ENCODE data around the gene BOLA1. TPM values are rescaled to one million over a fixed set of nuclear protein-coding genes. Genes with fewer than 3 reads are reported as not detected.

Gene BOLA1
- polyA plus RNA-seq, 1 of the 3 experiments (the other 2 are of a cell fraction): 24.6 TPM

- H3K4me2 ChIP-seq: peak overlapping the region; percentile 79
- H3K27me3 ChIP-seq (ENCODE audit: insufficient read depth): no peaks in the 10 kb centered on the region
- H3K4me3 ChIP-seq (ENCODE audit: low read depth in 2 of 2, low read length in 1 of 2): peak overlapping the region; percentile 80 to 83
- no peak for DNase-seq
- H3K9ac ChIP-seq: peak overlapping the region; percentile 72; the same call in 1 of the 2 replicates
- no peak overlapping the region for H3K27ac ChIP-seq (ENCODE audit: low read depth in 2 of 2, low read length in 1 of 2)
- H3K4me1 ChIP-seq (ENCODE audit: control insufficient read depth in 1 of 2, insufficient read depth in 2 of 2, low read depth in 1 of 2, low read length in 1 of 2): peaks cover 11 to 26% of the 10 kb centered on the region in 2 experiments; a peak in 2 of 4 replicates
- TF ChIP-seq IRF3 (IDR thresholded peaks at IDR 0.05; ENCODE audit: low read depth, low read length) (no peak), SMC3 (IDR thresholded peaks at IDR 0.05; ENCODE audit: low read depth, low read length) (no peak), TAF1 (IDR thresholded peaks at IDR 0.05; ENCODE audit: borderline replicate concordance, low read depth, low read length) (no peak), RAD21 (IDR thresholded peaks at IDR 0.05; ENCODE audit: low read length) (no peak), RFX5 (IDR thresholded peaks at IDR 0.05; ENCODE audit: low read length) (no peak), GABPA (IDR thresholded peaks at IDR 0.05; ENCODE audit: low read depth) (no peak), EZH2phosphoT487 (IDR thresholded peaks at IDR 0.05; ENCODE audit: borderline replicate concordance, low read depth) (no peak), USF1 (IDR thresholded peaks at IDR 0.05; ENCODE audit: borderline replicate concordance, low read depth) (no peak), NFIC (IDR thresholded peaks at IDR 0.05; ENCODE audit: borderline replicate concordance) (no peak), GATA2 (CRISPR knock-in tag; IDR thresholded peaks at IDR 0.05) (no peak), NRF1 (IDR thresholded peaks at IDR 0.05; ENCODE audit: low read depth, low read length) (no peak)
- CTCF ChIA-PET: interaction anchor here (0.7 to 1.6 kb wide), 5 partner anchors 11 to 253 kb away, joined by 3 to 8 read pairs (median 3); a partner anchor contains a TSS
- no peaks in the 10 kb centered on the region for H4K20me1 ChIP-seq (ENCODE audit: insufficient read depth)
- peaks cover under 1 to 19% of the 10 kb centered on the region in 2 experiments for H3K36me3 ChIP-seq (replicated peaks in 1 of 2; ENCODE audit: control insufficient read depth in 1 of 2, insufficient read depth in 2 of 2, low read length in 1 of 2)
- no peaks in the 10 kb centered on the region for H3K9me3 ChIP-seq
- H3F3A ChIP-seq (replicated peaks; ENCODE audit: insufficient read depth): peaks cover 6% of the 10 kb centered on the region
- H2AFZ ChIP-seq (ENCODE audit: low read depth): no peak overlapping the region
- peaks cover 13% of the 10 kb centered on the region for H3K79me2 ChIP-seq (ENCODE audit: insufficient read depth)
- WGBS (ENCODE audit: low lambda C conversion rate): 27% methylated on average over 9 of the region's 9 CpGs
- POLR2A ChIA-PET: interaction anchor here (0.8 to 1.1 kb wide), 4 partner anchors 12 to 29 kb away, joined by 3 to 5 read pairs (median 3); partner anchors contain the start of gene BOLA1
- no peaks in the 10 kb centered on the region for H3K9me2 ChIP-seq
These were observed 17.0 kb downstream of the BOLA1 start for GRCh38 chr1:149916193-149916897.

- H3K9me2 ChIP-seq: no peaks in the 10 kb centered on the region
- H3K27me3 ChIP-seq (ENCODE audit: insufficient read depth): no peaks in the 10 kb centered on the region
- H3K4me2 ChIP-seq: peak overlapping the region; percentile 79
- H3K4me1 ChIP-seq (ENCODE audit: control insufficient read depth in 1 of 2, insufficient read depth in 2 of 2, low read depth in 1 of 2, low read length in 1 of 2): peaks cover 11 to 26% of the 10 kb centered on the region in 2 experiments; a peak in 2 of 4 replicates
- H3K79me2 ChIP-seq (ENCODE audit: insufficient read depth): peaks cover 13% of the 10 kb centered on the region
- ChIA-PET CTCF (interaction anchor here (1.1 to 1.6 kb wide), 2 partner anchors 25 to 29 kb away, joined by 3 to 8 read pairs; a partner anchor contains a TSS), POLR2A (interaction anchor here (0.8 to 1.1 kb wide), 2 partner anchors 17 to 29 kb away, joined by 3 to 5 read pairs; partner anchors contain the start of gene BOLA1)
- H3K9me3 ChIP-seq: no peaks in the 10 kb centered on the region
- peaks cover 0 to 14% of the 10 kb centered on the region in 2 experiments for H3K36me3 ChIP-seq (replicated peaks in 1 of 2; ENCODE audit: control insufficient read depth in 1 of 2, insufficient read depth in 2 of 2, low read length in 1 of 2)
- peak overlapping the region; percentile 80 to 83 for H3K4me3 ChIP-seq (ENCODE audit: low read depth in 2 of 2, low read length in 1 of 2)
- H4K20me1 ChIP-seq (ENCODE audit: insufficient read depth): no peaks in the 10 kb centered on the region
- WGBS (ENCODE audit: low lambda C conversion rate): 7% methylated on average over 7 of the region's 10 CpGs
- H2AFZ ChIP-seq (ENCODE audit: low read depth): peak overlapping the region; percentile 93; the same call in 1 of the 2 replicates
- peaks cover 9% of the 10 kb centered on the region for H3F3A ChIP-seq (replicated peaks; ENCODE audit: insufficient read depth)
- DNase-seq: peak; percentile 42
- H3K27ac ChIP-seq (ENCODE audit: low read depth in 2 of 2, low read length in 1 of 2): peak overlapping the region in 1 of 2 experiments; percentile 79; a peak in 1 of 4 replicates
- peak overlapping the region; percentile 72 for H3K9ac ChIP-seq
- no peak for TF ChIP-seq SMC3 (IDR thresholded peaks at IDR 0.05; ENCODE audit: low read depth, low read length)
- TF ChIP-seq FOXM1 (IDR thresholded peaks at IDR 0.05; ENCODE audit: low read depth): no peak
- TF ChIP-seq MXI1 (IDR thresholded peaks at IDR 0.05; ENCODE audit: low read depth, low read length): no peak
- no peak for TF ChIP-seq IRF3 (IDR thresholded peaks at IDR 0.05; ENCODE audit: low read depth, low read length)
- TF ChIP-seq RFX5 (IDR thresholded peaks at IDR 0.05; ENCODE audit: low read length): no peak
- TF ChIP-seq REST (IDR thresholded peaks at IDR 0.05; ENCODE audit: low read depth, low read length): no peak
- no peak for TF ChIP-seq CTCF (IDR thresholded peaks at IDR 0.05)
- TF ChIP-seq TCF12 (IDR thresholded peaks at IDR 0.05): no peak
- TF ChIP-seq NFIC (IDR thresholded peaks at IDR 0.05; ENCODE audit: borderline replicate concordance): no peak
These were observed 17.5 kb downstream of the BOLA1 start for GRCh38 chr1:149916898-149917252.
